Thyroid gland (tissue), 4 donors: ENCODE results near the gene VPS50.

ENCODE experiments used
- POLR2A ChIP-seq, 2 donors: fragments of 450-650 bp; IDR thresholded peaks; one replicate each; pipeline ENCODE4 v1.6.1; 2017; ENCODE audit warnings: antibody characterized with exemption in 2 of 2, mild to moderate bottlenecking in 2 of 2, moderate library complexity in 1 of 2
- TF ChIP-seq, protein P1 (sequence below), 6 experiments: fragments of 200-600 bp in 3 of 6; fragments of 450-650 bp in 3 of 6; sonication (generic) in 3 of 6; IDR thresholded peaks; one replicate each; pipeline ENCODE4 v1.5.1; 2016 to 2019; ENCODE audit warnings: antibody characterized with exemption in 6 of 6, mild to moderate bottlenecking in 2 of 6, inconsistent platforms in 1 of 6, moderate library complexity in 1 of 6

DNA sequence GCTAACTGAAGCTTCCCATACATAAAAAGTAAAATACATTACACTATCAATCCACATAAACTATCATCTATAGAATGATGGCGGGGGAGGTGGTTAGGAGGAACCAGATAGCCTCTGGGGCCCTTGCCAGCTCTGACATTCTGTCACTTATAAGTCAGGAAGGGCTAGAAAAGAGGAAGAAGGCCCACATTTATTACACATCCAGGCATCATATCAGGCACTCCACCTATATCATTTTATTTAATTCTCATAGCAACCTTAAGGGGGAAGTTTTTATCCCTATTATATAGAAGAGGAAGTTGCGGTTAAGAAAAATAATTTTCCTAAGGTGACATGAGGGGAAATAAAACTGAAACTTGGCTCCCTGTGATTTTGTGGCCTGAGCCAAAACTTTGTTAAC lies 35.8 kb upstream of the VPS50 start:
- TF ChIP-seq, protein P1, sequence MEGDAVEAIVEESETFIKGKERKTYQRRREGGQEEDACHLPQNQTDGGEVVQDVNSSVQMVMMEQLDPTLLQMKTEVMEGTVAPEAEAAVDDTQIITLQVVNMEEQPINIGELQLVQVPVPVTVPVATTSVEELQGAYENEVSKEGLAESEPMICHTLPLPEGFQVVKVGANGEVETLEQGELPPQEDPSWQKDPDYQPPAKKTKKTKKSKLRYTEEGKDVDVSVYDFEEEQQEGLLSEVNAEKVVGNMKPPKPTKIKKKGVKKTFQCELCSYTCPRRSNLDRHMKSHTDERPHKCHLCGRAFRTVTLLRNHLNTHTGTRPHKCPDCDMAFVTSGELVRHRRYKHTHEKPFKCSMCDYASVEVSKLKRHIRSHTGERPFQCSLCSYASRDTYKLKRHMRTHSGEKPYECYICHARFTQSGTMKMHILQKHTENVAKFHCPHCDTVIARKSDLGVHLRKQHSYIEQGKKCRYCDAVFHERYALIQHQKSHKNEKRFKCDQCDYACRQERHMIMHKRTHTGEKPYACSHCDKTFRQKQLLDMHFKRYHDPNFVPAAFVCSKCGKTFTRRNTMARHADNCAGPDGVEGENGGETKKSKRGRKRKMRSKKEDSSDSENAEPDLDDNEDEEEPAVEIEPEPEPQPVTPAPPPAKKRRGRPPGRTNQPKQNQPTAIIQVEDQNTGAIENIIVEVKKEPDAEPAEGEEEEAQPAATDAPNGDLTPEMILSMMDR (IDR thresholded peaks at IDR 0.05): no peak
- TF ChIP-seq POLR2A (IDR thresholded peaks at IDR 0.05): no peak
